ENCODE data around the gene TGFBR1. TPM values are rescaled to one million over a fixed set of nuclear protein-coding genes. Genes with fewer than 3 reads are reported as not detected.

TGFBR1 gene
- total RNA-seq, 2 experiments from 2014 or later, result 12.9 to 14.6 TPM

DNA sequence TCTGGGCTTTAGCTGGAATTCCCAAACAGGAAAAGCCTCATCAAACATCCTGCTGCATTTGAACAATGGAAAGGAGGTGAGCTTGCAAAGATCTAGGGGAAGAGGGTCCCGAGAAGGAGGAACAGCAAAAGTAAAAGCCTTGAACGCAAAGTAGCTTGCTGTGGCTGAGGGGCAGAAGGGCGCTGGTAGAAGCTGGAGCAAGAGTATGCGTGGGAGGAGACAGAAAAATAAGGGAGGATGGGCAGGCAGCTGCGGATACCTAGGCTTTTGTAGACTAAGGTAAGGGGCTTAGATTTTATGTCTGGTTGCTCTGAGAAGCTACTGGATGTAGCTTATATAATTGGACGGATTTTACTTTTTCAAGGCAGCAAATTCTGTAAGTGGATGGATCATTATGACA lies 21.9 kb upstream of the TGFBR1 start:
- ATAC-seq (ENCODE audit: poor library complexity) (no peak), DNase-seq (no peak)
- no peaks in the 10 kb centered on the region for H3K36me3 Mint-ChIP-seq (ENCODE audit: low read depth)
- H3K27me3 Mint-ChIP-seq, result no peaks in the 10 kb centered on the region
- no peaks in the 10 kb centered on the region for H3K27me3 ChIP-seq (ENCODE audit: control insufficient read depth in 1 of 2, insufficient read depth in 2 of 2, low read length in 2 of 2)
- no peaks in the 10 kb centered on the region for H3K9me3 Mint-ChIP-seq
- CTCF ChIA-PET, result no interaction called here
- POLR2A ChIA-PET, result interaction anchor here (1.1 kb wide), 1 partner anchor 35 kb away, joined by 4 read pairs; no protein-coding TSS in a partner anchor
- H3K9me3 ChIP-seq (ENCODE audit: control insufficient read depth in 1 of 2, insufficient read depth in 1 of 2, low read length in 2 of 2), result no peaks in the 10 kb centered on the region
- H3K4me1 ChIP-seq (ENCODE audit: insufficient read depth, low read length), result peaks cover 24% of the 10 kb centered on the region
- no peak overlapping the region for H3K27ac Mint-ChIP-seq
- TF ChIP-seq, protein P1, sequence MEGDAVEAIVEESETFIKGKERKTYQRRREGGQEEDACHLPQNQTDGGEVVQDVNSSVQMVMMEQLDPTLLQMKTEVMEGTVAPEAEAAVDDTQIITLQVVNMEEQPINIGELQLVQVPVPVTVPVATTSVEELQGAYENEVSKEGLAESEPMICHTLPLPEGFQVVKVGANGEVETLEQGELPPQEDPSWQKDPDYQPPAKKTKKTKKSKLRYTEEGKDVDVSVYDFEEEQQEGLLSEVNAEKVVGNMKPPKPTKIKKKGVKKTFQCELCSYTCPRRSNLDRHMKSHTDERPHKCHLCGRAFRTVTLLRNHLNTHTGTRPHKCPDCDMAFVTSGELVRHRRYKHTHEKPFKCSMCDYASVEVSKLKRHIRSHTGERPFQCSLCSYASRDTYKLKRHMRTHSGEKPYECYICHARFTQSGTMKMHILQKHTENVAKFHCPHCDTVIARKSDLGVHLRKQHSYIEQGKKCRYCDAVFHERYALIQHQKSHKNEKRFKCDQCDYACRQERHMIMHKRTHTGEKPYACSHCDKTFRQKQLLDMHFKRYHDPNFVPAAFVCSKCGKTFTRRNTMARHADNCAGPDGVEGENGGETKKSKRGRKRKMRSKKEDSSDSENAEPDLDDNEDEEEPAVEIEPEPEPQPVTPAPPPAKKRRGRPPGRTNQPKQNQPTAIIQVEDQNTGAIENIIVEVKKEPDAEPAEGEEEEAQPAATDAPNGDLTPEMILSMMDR (IDR thresholded peaks at IDR 0.05), result no peak
- no peak overlapping the region for H3K4me3 ChIP-seq (ENCODE audit: low read length)
- no peaks in the 10 kb centered on the region for H3K36me3 ChIP-seq (ENCODE audit: insufficient read depth, low read length)
- intact Hi-C loops (cut with DNase I, micrococcal nuclease), result no loop called here
- no peak overlapping the region for H3K27ac ChIP-seq (ENCODE audit: low read depth in 1 of 2, low read length in 2 of 2)
- no peak overlapping the region for H3K4me3 Mint-ChIP-seq
- H3K4me1 Mint-ChIP-seq (ENCODE audit: low read depth), result peaks cover 36% of the 10 kb centered on the region

DNA sequence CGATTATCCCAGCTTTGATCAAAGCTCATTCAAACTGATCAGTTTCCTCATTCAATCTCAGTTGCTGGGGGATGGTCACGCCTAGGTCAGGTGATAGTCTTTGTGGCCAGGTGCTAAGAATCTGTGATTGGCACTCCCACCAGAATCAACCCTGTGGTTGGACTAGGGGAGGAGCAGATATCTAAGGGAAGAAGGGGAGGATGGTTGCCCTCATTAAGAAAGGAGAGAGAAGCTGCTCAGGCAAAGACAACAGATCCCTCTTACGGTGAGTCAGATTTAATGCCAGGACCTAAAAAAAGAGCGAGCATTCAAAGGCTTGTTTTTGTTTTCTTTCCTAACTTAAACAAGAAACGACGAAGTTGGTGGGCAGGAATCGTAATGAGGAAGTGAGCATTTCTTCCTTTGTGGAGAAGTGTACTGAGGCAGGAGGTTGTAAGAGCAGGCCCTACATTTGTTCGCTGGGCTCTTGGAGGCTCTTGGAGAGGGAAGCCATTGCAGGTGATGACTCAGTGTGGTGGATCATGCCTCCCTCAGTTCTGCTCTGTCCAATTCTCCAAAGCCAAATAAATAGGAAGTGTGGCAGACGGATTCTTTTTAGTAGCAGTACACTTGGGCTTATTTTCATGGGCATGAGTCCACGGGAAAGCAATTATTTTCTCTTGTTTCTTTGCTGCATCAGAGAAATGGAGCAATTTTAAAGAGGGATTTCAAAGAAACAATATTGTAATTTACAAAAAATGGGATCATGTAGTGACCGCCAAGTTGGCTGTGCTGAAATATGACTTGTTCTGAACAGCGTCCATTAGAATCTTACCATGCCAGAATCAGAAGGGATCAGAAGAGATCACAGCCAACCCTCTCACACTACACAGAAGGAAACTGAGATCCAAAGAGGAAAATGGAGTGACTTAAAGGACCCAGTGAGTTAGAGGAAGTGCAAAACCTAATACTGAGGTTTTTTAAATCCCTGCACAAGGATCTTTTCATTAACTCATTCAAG lies 18.7 kb upstream of the TGFBR1 start:
- no peak overlapping the region for H3K27ac Mint-ChIP-seq
- Histone ChIP-seq H3K27ac (ENCODE audit: low read depth in 1 of 2, low read length in 2 of 2) (no peak overlapping the region), H3K4me3 (ENCODE audit: low read length) (no peak overlapping the region), H3K36me3 (ENCODE audit: insufficient read depth, low read length) (no peaks in the 10 kb centered on the region), H3K9me3 (ENCODE audit: control insufficient read depth in 1 of 2, insufficient read depth in 1 of 2, low read length in 2 of 2) (no peaks in the 10 kb centered on the region), H3K27me3 (ENCODE audit: control insufficient read depth in 1 of 2, insufficient read depth in 2 of 2, low read length in 2 of 2) (no peaks in the 10 kb centered on the region), H3K4me1 (ENCODE audit: insufficient read depth, low read length) (peaks cover 23% of the 10 kb centered on the region)
- DNase-seq (peak in 3 of 14 experiments; percentile 21 to 60 (median 44)), ATAC-seq (ENCODE audit: poor library complexity) (no peak)
- no peaks in the 10 kb centered on the region for H3K27me3 Mint-ChIP-seq
- no peak overlapping the region for H3K4me3 Mint-ChIP-seq
- no peaks in the 10 kb centered on the region for H3K9me3 Mint-ChIP-seq
- intact Hi-C loops (cut with DNase I, micrococcal nuclease), result no loop called here
- H3K4me1 Mint-ChIP-seq (ENCODE audit: low read depth), result peaks cover 20% of the 10 kb centered on the region
- H3K36me3 Mint-ChIP-seq (ENCODE audit: low read depth), result no peaks in the 10 kb centered on the region
- CTCF ChIA-PET, result no interaction called here
- TF ChIP-seq, protein P1 (IDR thresholded peaks at IDR 0.05), result no peak
- POLR2A ChIA-PET, result interaction anchor here (1.0 kb wide), 1 partner anchor 10 kb away, joined by 7 read pairs; no protein-coding TSS in a partner anchor

DNA sequence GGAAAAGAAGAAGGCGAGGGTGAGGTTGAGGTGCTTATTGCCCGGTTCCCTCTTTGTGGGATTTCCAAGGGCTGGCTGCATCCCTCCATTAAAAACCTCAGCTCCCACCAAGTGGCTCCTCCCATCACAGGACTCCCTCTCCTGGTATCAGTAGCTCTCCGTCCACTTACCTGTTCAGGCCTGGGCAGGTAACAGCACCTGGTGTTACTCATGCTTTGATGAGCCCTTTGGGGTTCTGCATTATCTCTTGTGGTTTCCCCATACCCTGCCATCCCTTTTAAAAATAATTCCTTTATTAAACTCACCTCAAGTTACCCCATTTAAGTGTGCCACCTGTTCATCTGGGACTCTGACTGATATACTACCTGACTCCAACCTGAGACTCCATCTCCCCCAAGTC lies 17.5 kb upstream of the TGFBR1 start:
- Mint-ChIP-seq H3K27me3 (no peaks in the 10 kb centered on the region), H3K36me3 (ENCODE audit: low read depth) (no peaks in the 10 kb centered on the region), H3K27ac (no peak overlapping the region), H3K9me3 (no peaks in the 10 kb centered on the region), H3K4me1 (ENCODE audit: low read depth) (peaks cover 28% of the 10 kb centered on the region), H3K4me3 (no peak overlapping the region)
- ChIA-PET POLR2A (no interaction called here), CTCF (no interaction called here)
- ATAC-seq (ENCODE audit: poor library complexity) (no peak), DNase-seq (no peak)
- no peaks in the 10 kb centered on the region for H3K27me3 ChIP-seq (ENCODE audit: control insufficient read depth in 1 of 2, insufficient read depth in 2 of 2, low read length in 2 of 2)
- H3K36me3 ChIP-seq (ENCODE audit: insufficient read depth, low read length), result no peaks in the 10 kb centered on the region
- intact Hi-C loops (cut with DNase I, micrococcal nuclease), result no loop called here
- TF ChIP-seq, protein P1 (IDR thresholded peaks at IDR 0.05), result no peak
- H3K4me1 ChIP-seq (ENCODE audit: insufficient read depth, low read length), result peaks cover 35% of the 10 kb centered on the region
- no peak overlapping the region for H3K4me3 ChIP-seq (ENCODE audit: low read length)
- no peaks in the 10 kb centered on the region for H3K9me3 ChIP-seq (ENCODE audit: control insufficient read depth in 1 of 2, insufficient read depth in 1 of 2, low read length in 2 of 2)
- no peak overlapping the region for H3K27ac ChIP-seq (ENCODE audit: low read depth in 1 of 2, low read length in 2 of 2)
